Measurements from ENCODE around the gene CHPF. TPM values are rescaled to one million over a fixed set of nuclear protein-coding genes. Genes with fewer than 3 reads are reported as not detected.

The CHPF gene
- total RNA-seq, 1 experiment from 2014 or later = 81.2 TPM

- TF ChIP-seq, protein P1, sequence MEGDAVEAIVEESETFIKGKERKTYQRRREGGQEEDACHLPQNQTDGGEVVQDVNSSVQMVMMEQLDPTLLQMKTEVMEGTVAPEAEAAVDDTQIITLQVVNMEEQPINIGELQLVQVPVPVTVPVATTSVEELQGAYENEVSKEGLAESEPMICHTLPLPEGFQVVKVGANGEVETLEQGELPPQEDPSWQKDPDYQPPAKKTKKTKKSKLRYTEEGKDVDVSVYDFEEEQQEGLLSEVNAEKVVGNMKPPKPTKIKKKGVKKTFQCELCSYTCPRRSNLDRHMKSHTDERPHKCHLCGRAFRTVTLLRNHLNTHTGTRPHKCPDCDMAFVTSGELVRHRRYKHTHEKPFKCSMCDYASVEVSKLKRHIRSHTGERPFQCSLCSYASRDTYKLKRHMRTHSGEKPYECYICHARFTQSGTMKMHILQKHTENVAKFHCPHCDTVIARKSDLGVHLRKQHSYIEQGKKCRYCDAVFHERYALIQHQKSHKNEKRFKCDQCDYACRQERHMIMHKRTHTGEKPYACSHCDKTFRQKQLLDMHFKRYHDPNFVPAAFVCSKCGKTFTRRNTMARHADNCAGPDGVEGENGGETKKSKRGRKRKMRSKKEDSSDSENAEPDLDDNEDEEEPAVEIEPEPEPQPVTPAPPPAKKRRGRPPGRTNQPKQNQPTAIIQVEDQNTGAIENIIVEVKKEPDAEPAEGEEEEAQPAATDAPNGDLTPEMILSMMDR (IDR thresholded peaks at IDR 0.05; ENCODE audit: unreplicated experiment) = no peak
- H3K36me3 Mint-ChIP-seq (ENCODE audit: insufficient read depth, unreplicated experiment) = no peaks in the 10 kb centered on the region
- H3K9me3 Mint-ChIP-seq (ENCODE audit: unreplicated experiment) = no peaks in the 10 kb centered on the region
- ChIA-PET CTCF (interaction anchor here (0.6 to 3.7 kb wide), 8 partner anchors 12 to 479 kb away, joined by 3 to 34 read pairs (median 5); a partner anchor contains a TSS), POLR2A (interaction anchor here (1.7 kb wide), 1 partner anchor 9 kb away, joined by 7 read pairs; the partner anchor contains the start of gene GMPPA)
- H3K4me3 Mint-ChIP-seq (ENCODE audit: unreplicated experiment) = no peak overlapping the region
- intact Hi-C loops (cut with micrococcal nuclease) = no loop called here
- DNase-seq (ENCODE audit: unreplicated experiment) = no peak
- no peak overlapping the region for H3K27ac Mint-ChIP-seq (ENCODE audit: low read depth, unreplicated experiment)
- H3K27me3 Mint-ChIP-seq (ENCODE audit: insufficient read depth, unreplicated experiment) = peaks cover 34% of the 10 kb centered on the region
- H3K4me1 Mint-ChIP-seq (ENCODE audit: insufficient read depth, unreplicated experiment) = peaks cover 11% of the 10 kb centered on the region
- no TSS peak for BruUV-seq (replicated peaks)
Observed at GRCh38 chr2:219507581-219508443, 35.8 kb downstream of the CHPF start.

GRCh38 chr2:219506802-219507526 lies 36.6 kb downstream of the CHPF start:
- no peaks in the 10 kb centered on the region for H3K9me3 Mint-ChIP-seq (ENCODE audit: unreplicated experiment)
- peaks cover 2% of the 10 kb centered on the region for H3K36me3 Mint-ChIP-seq (ENCODE audit: insufficient read depth, unreplicated experiment)
- H3K27me3 Mint-ChIP-seq (ENCODE audit: insufficient read depth, unreplicated experiment) = peaks cover 26% of the 10 kb centered on the region
- no peak overlapping the region for H3K4me3 Mint-ChIP-seq (ENCODE audit: unreplicated experiment)
- intact Hi-C loops (cut with micrococcal nuclease) = no loop called here
- no peak overlapping the region for H3K27ac Mint-ChIP-seq (ENCODE audit: low read depth, unreplicated experiment)
- ChIA-PET POLR2A (interaction anchor here (0.6 to 1.7 kb wide), 3 partner anchors 8 to 275 kb away, joined by 3 to 7 read pairs (median 3); partner anchors contain the start of gene GMPPA), CTCF (interaction anchor here (0.6 to 3.7 kb wide), 9 partner anchors 12 to 480 kb away, joined by 3 to 34 read pairs (median 4); a partner anchor contains a TSS)
- DNase-seq (ENCODE audit: unreplicated experiment) = no peak
- TF ChIP-seq, protein P1 (IDR thresholded peaks at IDR 0.05; ENCODE audit: unreplicated experiment) = no peak
- BruUV-seq (replicated peaks) = no TSS peak
- H3K4me1 Mint-ChIP-seq (ENCODE audit: insufficient read depth, unreplicated experiment) = peaks cover 11% of the 10 kb centered on the region

GRCh38 chr2:219506153-219506801 lies 37.3 kb downstream of the CHPF start:
- BruUV-seq (replicated peaks) = no TSS peak
- ChIA-PET POLR2A (interaction anchor here (0.7 kb wide), 1 partner anchor 274 kb away, joined by 3 read pairs; no protein-coding TSS in a partner anchor), CTCF (interaction anchor here (1.0 kb wide), 1 partner anchor 25 kb away, joined by 4 read pairs; no protein-coding TSS in a partner anchor)
- intact Hi-C loops (cut with micrococcal nuclease) = no loop called here
- TF ChIP-seq, protein P1 (IDR thresholded peaks at IDR 0.05; ENCODE audit: unreplicated experiment) = no peak
- no peak overlapping the region for H3K27ac Mint-ChIP-seq (ENCODE audit: low read depth, unreplicated experiment)
- H3K9me3 Mint-ChIP-seq (ENCODE audit: unreplicated experiment) = no peaks in the 10 kb centered on the region
- no peak overlapping the region for H3K4me3 Mint-ChIP-seq (ENCODE audit: unreplicated experiment)
- H3K27me3 Mint-ChIP-seq (ENCODE audit: insufficient read depth, unreplicated experiment) = peaks cover 19% of the 10 kb centered on the region
- H3K4me1 Mint-ChIP-seq (ENCODE audit: insufficient read depth, unreplicated experiment) = peaks cover 14% of the 10 kb centered on the region
- H3K36me3 Mint-ChIP-seq (ENCODE audit: insufficient read depth, unreplicated experiment) = peaks cover 7% of the 10 kb centered on the region
- no peak for DNase-seq (ENCODE audit: unreplicated experiment)
